ENCODE measurements around the gene BANK1.

- TF ChIP-seq ARNTL (CRISPR knock-in tag; IDR thresholded peaks at IDR 0.05; ENCODE audit: borderline replicate concordance, low read depth) (no peak), ISL1 (CRISPR knock-in tag; IDR thresholded peaks at IDR 0.05) (no peak)
Measured at GRCh38 chr4:102091656-102092055, 301.1 kb downstream of the BANK1 start.
